Coronary artery (tissue), 2 donors: Measurements from ENCODE around the gene COPZ2.
"Not testable (repeated sequence)": the region's sequence is repeated elsewhere in the genome, so short reads cannot be mapped to it uniquely, and the experiment has no call there.

Experiments
- DNase-seq: peaks from one replicate; pipeline ENCODE4 v3.0.0-alpha.2; 2017; ENCODE audit warnings: low spot score
- H3K27ac ChIP-seq, 2 donors: fragments of 200-600 bp; sonication (generic); one replicate each; pipeline ENCODE4 v1.5.1; 2016 to 2019
- H3K4me3 ChIP-seq: fragments of 200-600 bp; sonication (generic); 2 replicates; pipeline ENCODE4 v1.5.1; 2016; ENCODE audit warnings: mild to moderate bottlenecking, moderate library complexity
- TF ChIP-seq, protein P1 (sequence below): fragments of 200-600 bp; sonication (generic); IDR thresholded peaks from one replicate; pipeline ENCODE4 v1.5.1; 2019; ENCODE audit warnings: antibody characterized with exemption

Gene COPZ2

DNA sequence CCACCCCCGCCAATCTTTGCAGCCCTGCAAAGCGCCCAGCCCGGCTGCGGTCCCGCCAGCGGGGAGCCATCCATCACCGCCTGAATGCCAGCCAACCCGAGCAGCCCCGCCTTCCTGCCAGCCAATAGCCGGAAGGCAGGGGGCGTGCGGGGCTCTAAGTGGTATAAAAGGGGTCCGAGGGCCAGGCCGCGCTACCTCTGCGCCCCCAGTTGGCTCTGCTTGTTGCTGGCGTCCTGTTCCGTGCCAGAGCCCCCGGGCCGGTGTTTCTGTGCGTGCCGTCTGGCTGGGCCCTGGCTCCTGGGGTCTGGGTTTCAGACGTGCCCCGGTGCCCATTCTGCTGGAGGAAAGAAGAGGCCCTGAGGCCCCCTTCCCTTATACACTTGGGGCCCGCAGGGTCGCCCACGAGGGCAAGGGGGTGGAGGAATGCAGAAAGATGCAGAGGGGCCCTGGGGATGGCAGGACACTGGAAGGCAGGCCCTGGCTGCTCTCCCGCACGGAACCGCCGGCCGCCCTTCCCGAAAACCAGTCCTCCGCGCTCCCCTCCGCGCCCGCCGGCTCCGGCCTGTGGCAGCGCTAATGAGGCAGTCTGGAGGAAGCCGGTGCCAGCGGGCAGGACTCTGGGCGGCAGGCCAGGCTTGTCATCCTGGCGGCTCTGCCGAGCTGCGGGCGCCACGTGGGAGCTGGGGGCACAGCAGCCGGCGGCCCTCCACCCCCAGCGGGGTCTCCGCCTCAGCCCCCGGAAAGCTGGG is 14.0 kb downstream of the COPZ2 start:
- Histone ChIP-seq H3K4me3 (peak overlapping the region; percentile 78), H3K27ac (peak overlapping the region; percentile 82 to 93)
- TF ChIP-seq, protein P1, sequence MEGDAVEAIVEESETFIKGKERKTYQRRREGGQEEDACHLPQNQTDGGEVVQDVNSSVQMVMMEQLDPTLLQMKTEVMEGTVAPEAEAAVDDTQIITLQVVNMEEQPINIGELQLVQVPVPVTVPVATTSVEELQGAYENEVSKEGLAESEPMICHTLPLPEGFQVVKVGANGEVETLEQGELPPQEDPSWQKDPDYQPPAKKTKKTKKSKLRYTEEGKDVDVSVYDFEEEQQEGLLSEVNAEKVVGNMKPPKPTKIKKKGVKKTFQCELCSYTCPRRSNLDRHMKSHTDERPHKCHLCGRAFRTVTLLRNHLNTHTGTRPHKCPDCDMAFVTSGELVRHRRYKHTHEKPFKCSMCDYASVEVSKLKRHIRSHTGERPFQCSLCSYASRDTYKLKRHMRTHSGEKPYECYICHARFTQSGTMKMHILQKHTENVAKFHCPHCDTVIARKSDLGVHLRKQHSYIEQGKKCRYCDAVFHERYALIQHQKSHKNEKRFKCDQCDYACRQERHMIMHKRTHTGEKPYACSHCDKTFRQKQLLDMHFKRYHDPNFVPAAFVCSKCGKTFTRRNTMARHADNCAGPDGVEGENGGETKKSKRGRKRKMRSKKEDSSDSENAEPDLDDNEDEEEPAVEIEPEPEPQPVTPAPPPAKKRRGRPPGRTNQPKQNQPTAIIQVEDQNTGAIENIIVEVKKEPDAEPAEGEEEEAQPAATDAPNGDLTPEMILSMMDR: peak; percentile 20
- DNase-seq: peak; percentile 90

DNA sequence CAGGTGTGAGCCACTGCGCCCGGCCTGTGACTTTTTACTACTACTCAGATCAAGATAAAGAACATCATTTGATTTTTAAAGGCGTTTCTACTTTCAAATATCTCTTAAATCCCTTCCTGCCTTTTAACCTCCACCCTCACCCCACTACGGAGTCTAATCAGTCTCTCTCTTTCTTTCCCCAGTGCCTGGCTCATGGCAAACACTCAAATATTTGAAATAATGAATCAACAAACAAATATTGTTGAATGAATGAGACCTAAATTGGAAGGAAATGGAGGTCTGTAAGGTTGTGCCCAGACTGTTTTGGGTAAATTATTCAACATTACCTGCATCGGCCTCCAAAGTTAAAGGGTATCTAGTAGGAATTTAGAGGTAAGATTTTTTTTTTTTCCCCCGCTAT is 14.7 kb downstream of the COPZ2 start:
- H3K4me3 ChIP-seq: peak overlapping the region; percentile 78
- H3K27ac ChIP-seq: no peak overlapping the region
- DNase-seq: no peak
- TF ChIP-seq, protein P1: no peak

- Histone ChIP-seq H3K27ac (no peak overlapping the region), H3K4me3 (no peak overlapping the region)
- TF ChIP-seq, protein P1: no peak
- no peak for DNase-seq
These were observed 15.7 kb downstream of the COPZ2 start for GRCh38 chr17:48021934-48022333.

- H3K4me3 ChIP-seq, DNase-seq: not testable (repeated sequence)
- peak overlapping the region in 1 of 2 donors; percentile 16 for H3K27ac ChIP-seq
These were observed 19.8 kb downstream of the COPZ2 start for GRCh38 chr17:48017817-48018158.

DNA sequence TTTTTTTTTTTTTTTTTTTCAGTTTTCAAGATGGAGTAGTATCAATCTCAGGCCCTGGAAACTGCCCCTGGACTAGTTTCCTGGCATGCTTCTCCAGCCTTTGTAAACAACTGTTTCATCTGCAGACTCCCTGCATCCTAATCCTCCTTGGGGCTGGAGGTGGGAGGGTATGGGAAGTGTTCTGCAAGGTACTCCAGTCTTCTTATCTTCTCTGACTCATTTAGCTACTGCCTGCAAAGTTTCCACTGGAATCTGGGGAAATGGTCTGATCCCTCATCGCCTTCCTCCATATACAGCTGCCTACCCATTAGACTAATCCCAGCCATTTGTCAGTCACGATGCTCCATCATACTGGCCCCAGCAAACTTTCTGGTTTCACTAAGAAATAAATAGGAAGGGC is 21.5 kb downstream of the COPZ2 start:
- no peak for DNase-seq
- Histone ChIP-seq H3K27ac (no peak overlapping the region), H3K4me3 (no peak overlapping the region)
- TF ChIP-seq, protein P1: no peak

DNA sequence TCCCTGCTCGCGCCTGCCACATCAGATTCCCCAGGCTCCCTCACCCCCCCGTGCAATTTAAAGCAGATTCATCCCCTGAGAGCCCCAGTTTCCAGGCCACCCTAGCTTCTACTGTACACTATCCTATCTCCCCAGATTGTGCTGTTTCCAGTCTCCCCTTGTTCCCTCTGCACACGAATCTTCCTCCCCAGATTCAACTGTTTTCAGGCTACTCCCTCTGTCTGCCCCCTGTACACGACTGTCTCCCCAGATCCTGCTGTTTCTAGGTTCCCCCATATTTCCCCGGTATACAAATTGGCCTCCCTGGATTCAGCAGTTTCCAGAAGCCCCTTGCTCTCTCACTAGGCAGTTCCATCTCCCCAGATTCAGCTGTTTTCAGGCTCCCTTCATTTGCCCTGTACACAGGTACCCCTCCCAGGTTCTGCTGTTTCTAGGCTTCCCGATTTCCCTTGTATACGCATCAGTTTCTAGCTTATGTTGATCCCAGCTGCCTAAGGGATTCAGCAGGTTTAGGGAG is 22.9 kb downstream of the COPZ2 start:
- DNase-seq: no peak
- H3K4me3 ChIP-seq: no peak overlapping the region
- TF ChIP-seq, protein P1: no peak
- no peak overlapping the region for H3K27ac ChIP-seq

GRCh38 chr17:48013876-48014594 is 23.6 kb downstream of the COPZ2 start:
- H3K4me3 ChIP-seq: no peak overlapping the region
- no peak for DNase-seq
- H3K27ac ChIP-seq: no peak overlapping the region
- TF ChIP-seq, protein P1: no peak
